SK-N-DZ (cell line): Measurements from ENCODE around the gene CABP2.
A peak's percentile ranks its signal among the peaks of the same experiment; 100 is the strongest.

Experiments
- DNase-seq: peaks from one replicate; pipeline ENCODE4 v3.0.0-alpha.2; 2015; ENCODE audit warnings: low spot score

Gene CABP2

DNA sequence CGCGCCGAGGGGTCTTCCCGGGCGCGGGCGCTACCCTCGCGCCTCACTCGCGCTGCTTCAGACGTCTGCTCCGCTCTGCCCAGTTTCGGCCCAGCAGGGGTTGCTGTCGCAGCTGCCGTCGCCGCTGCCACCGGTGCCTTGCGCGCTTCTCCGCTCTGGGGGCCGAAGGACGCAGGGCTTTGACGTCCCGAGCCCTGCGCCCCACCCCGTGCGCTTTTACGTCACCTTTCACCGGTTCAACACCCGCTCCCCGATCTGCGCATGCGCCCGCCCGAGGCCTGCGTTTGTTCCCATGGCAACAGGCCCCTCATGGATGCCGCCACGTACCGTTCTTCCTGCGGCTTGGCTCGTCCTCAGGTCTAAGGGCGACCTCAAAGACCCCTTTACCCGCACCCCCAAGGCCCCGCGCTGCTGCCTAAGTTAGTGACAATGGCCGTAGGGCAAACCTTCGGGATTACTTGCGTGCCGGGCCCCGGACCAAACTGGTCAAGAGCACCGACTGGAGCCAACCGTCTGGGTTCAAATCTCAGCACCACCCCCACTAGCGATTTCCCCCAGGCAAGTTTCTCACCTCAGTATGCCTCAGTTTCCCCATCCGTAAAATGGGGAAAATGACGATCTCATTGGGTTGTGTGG is 14.6 kb downstream of the CABP2 start:
- DNase-seq, result peak; percentile 97

DNA sequence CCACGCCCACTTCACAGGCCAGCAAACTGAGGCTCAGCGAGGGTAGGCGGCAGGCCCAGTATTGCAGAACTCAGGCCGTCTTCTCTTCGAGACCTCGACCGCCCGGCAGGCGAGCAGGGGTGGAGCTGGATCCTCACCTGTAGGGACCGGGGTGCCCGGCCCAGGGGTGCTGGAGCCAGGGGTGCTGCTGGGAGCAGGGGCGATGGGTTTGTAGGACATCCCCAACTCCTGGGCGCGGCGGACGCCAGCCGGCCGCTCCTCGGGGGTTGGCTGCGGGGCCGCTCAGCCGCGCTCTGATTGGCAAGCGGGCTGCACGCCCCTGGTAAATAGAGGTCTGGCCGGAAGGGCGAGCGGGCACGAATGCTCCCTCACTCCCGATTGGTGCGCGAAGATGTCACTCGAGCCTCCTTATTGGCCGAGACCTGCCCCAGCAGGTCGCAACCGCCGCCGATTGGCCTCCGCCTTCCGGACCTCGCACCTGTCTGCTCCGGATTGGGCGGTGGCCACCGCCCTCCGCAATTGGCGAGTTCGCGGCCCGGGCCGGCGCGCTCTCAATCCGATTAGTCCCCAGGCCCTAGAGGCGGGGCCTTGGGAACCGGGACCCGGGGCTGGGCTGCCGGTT is 15.3 kb downstream of the CABP2 start, which contains the start of gene CDK2AP2:
Gene CDK2AP2 (minus strand): TSS at position 299 of the 622 bp plus-strand sequence. CDS start 80 bp downstream, at position 219.
- DNase-seq, result peak; percentile 99

DNA sequence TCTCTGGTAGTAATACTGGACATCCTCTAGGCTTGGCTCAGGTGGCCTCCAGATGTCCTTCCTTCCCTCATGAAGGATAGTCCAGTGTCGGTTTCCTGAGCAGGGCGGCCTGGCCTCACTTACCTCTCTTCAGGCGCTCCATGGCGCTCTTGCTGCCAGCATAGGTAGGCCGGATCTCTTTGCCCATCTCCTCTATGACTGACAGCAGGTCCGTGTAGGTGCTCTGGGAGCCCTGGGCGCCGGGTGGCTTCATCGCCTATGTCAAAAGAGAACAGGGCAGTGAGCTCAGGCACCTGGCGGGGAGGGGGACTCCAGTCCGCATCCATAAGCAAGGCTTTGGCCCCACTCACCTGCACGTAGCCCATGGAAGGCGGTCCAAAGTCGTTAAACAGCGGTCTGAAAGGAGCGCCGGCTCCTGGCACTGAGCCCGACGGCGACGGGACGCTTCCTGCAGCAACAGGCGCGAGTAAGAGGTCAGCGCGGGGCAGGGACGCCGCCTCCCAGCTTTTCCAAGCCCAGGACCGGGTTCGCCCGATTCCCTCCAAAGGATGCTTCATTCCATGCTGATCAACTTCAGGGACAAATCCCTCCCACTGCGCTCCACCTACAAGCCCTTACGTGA is 15.9 kb downstream of the CABP2 start:
- no peak for DNase-seq

DNA sequence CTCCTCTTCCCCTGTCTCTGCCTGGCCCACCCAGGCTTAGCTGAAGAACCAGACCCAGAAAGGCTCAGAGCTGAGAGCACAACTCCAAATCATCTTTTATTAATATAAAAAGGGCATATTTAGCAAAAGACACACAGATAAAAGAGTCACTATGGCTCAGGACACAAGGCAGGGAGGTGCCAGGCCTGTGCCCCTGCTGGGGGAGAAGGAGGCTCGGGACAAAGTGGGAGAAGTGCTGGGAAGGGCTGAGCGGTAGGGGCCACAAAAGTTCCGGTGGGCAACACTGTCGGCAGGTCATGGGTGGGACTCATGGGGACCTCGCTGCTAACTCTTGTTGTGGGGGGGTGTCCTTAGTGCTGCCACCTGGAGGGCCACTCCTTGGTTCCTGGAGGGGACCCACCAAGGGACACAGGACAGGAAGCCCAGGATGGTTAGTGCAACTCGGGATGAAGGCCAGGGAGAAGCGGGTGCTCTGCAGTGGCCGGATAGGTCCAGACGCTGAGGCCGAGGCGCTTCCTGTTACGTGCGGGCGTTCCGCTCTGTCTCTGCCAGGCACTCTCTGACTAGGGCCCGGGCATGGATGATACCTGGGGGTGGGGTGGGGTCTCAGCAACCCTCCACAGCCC is 16.7 kb downstream of the CABP2 start:
- DNase-seq, result no peak

DNA sequence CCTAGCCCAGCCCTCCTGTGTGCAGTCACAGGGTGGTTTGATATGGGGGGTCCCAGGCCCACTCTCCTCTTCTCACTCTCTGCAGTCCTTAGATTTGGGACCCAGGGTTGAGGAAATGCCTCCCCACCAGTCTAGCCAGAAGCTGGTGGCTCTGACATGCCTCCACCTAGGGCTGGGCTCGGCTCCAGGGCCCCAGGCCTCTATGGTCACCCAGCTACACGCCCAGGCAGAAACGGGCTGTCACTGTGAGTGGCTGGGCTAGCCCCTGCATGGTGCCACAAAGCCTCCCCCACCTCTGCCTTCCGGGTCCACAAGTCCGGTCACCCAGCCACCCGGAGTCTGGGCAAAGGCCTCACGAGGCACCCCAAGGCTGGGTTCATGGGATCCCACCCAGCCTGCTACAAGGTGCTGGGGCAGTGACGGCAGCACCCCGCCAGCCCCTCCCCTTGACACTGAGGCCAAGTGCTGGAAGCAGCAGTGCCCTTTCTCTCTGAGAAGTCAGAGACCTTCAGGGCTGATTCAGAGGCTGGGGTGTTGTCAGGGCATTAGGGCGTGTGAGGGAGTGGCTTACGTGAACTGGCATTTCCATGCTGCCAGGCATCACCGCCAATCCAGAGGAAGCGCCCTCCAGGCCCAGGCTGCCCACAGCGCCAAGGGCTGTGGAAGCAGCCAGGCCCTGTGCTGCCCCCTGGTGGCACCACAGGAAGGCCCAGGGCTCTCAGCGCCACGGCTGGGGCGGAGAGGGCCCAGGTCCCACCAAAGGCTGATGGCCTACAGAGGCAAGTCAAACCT is 17.4 kb downstream of the CABP2 start:
- peak; percentile 79 for DNase-seq

DNA sequence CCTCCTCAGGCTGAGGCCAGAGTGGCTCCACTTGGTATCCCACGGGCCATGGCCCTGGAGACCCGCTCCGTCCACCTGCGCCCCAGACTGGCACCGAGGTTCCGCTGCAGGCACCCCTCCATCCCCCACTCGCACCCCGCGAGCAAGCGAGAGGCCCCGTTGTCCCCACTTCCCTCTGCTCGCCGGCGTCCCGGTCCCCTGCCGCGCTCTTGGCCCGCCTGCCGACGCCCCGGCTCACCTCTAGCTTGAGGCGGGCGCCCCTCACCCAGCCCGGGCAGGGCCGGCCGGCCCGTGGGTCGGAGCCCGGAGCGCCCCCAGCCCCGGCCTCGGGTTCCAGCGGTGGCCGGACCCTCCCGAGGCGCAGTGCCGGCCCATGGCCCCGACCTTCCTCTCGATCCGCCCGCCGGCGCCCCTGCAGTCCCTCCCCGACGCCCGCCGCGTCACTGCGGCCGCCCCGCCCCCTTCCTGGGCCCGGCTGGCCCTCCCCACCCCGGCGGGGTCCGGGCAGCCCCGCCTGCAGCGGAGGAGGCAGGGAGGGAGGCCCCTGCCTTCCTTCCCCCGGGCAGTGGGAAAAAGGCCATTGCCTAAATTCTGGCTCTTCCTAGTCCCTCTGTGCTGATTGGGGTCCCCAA is 18.2 kb downstream of the CABP2 start, which contains the start of gene PITPNM1:
Gene PITPNM1 (minus strand): TSS at position 414 of the 632 bp plus-strand sequence. CDS start 1,183 bp downstream, outside the sequence.
- DNase-seq, result peak; percentile 48

DNA sequence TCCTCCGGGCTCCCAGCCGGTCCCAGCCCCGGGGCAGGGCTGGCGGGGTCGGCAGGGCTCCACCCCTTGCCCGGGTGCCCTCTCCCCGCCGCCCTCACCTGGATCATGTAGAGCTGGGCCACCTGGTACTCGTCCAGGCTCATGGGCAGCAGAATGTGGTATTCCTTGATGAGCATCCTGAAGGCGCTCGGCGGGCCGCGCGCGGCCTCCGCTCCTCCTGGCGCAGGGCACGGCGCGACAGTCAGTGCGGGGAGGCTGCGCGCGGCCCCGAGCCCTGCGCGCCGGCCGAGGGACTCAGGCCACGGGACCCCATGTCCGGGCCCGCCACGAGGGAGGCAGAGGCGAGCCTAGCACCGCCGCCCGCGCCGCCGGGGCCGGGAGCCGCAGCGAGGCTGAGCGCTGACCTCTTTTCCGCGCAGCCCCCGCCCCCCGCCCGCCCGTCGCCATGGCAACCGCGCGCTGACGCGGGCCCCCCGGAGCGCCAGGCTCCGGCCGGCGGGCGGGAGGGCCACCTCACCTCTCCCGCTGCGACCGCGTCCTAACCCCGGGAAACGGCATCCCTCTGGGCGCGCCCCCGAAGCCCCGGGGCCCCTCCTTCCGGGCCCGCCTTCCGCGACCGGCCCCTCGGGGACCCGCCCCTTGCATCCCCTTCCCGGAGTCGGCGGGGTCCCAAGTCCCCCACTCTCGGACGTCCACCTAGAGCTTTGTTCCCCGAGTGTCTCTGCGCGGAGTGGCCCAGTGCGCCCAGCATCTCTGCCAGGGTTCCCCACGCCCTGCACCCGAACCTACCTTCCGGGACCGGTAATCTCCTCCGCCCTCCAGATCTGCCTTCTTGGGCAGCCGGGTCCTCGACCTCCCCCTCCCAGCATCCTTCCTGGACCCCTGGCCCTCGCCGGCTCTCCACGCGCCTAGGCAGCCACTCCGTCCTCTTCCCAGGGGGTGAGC is 19.0 kb downstream of the CABP2 start:
- DNase-seq, result peak; percentile 36

DNA sequence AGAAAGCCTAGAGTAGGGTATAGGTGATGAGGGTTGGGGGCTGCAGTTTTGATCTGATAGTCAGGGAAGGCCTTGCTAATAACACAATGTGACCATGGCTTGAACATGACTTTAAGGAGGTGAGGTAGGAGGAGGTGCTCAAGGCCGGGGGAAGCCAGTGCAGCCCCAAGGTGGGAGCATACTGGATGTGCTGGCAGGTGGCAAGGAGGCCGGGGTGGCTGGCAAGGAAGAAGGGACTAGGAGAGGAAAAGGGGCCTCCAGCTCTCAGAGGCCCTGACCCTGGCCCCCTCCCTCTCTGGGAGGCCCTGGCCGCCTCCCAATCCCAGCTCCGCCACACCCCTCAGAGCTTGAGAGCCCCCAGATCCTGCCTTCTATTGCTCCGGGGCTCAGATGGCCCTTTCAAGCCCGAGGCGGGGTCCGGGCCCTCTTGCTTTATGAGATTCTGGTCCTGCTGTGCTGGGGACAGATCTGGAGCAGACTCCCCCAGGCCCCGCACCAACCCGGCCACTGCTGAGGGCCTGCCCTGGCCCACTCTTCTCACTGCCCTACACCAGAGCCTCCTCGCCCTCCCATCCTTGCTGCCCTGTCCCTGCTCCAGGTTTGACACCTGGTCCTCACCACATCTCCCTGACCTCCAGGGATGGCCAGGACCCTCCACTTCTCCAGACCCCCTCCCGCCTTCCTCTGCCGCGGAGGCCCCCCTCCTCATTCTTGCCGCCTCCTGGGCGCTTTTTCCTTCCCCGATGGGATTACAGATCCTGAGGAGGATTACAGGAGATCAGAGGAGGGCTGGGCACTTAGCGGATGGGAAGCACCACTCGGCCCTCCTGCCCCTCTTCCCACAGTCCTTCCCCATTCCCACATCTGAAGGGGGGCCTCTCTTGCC is 19.9 kb downstream of the CABP2 start:
- DNase-seq, result no peak

DNA sequence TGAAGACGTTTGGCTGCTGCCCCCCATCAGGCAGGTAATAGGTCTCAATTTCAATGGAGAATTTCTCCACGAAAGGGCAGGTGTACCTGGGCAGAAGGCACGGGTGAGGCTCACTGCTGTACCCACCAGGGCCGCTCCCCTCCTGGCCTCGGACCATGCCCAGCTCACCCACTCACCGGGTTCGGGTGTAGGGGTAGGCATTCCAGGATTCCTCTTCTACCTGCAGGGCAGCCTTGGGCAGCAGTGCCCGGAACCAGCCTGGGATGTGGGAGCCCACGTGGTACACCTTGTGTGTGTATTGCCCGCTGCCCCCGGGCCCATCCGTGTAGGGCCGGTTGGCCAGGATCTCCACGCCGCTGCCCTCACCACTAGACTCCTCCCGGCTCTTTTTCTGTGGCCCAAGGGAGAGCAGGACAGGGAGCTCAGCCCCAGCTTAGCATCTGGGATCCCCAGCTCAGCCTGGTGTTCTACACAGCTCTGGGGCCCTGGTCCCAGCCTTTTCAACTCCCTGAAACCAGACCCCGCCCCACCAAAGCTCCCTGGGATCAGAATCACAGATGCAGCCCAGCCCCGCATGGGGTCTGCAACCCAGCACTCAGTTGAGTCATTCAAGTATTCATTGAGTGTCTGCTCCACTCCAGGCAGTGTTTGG is 20.8 kb downstream of the CABP2 start:
- no peak for DNase-seq

DNA sequence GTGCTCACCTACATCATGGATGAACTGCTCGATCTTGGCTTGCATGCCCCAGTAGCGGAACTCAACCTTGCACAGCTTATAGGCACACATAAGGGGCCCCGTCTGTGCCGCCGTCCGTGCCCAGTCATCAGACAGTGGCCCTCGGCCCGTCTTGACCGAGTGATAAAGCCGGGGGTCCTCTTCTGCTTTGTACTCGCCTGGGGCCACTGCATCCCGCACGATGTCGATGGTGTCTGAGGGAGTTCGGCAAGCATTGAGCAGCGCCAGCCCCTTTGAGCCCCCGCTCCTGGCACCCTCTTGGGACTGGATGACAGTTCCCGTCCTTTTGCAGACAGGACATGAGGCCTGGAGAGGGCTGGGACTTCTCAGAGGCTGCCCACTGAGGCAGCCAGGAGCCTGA is 21.4 kb downstream of the CABP2 start:
- DNase-seq, result no peak

DNA sequence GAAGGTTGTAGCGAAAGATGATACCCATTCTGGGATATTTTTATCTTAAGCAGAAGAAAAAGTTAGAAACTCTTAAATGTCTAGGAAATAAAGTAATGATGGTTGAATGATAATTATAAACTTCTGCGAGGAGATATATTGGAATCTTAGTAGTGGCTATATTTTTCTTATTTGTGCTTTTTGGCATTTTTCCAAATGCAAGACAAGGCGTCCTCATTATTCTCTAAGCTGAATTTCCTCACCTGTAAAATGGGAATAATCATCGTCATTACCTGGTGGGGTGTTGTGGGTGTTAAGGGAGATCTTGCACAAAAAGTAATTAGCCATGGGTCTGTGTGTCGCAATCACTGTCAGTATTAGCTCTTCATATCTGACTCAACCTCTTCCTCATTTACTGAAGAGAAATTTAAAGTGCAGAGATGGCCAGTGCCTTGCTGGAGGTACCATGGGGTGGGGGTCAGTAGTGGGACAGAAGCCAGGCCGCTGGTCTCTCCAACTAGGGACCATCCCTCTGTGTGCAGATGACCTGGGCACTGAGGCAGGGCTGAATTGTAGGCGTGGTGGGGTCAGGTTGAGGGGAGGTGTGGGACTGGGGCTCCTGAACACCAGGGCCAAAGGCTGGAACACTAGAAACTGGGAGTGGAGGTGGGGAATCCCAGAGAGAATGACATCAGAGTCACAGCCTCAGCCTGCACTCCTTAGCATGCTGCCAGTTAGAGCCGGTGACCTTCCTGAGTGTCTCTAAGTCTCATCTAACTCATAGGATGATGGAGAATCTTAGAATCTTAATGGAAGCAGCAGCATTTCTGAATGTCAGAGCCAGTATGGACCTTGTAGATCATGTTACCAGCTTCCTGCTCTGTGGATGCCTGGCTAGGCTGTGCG is 22.2 kb downstream of the CABP2 start:
- no peak for DNase-seq

DNA sequence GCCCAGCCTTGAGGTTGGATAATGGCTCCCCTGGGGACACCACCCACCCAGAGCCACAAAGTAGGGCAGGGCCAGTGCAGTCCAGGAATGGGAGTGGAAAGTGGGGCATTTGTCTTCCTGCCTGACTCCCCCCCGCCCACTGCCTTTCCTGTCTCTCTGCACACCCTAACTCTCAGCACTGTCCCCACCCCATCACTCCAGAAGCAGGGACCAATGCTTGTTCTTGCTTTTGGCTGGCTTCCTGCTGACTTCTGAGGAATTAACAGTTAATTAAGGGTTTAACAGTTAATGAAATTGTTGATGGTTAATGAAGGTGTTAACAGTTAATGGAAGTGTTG is 22.8 kb downstream of the CABP2 start:
- no peak for DNase-seq

DNA sequence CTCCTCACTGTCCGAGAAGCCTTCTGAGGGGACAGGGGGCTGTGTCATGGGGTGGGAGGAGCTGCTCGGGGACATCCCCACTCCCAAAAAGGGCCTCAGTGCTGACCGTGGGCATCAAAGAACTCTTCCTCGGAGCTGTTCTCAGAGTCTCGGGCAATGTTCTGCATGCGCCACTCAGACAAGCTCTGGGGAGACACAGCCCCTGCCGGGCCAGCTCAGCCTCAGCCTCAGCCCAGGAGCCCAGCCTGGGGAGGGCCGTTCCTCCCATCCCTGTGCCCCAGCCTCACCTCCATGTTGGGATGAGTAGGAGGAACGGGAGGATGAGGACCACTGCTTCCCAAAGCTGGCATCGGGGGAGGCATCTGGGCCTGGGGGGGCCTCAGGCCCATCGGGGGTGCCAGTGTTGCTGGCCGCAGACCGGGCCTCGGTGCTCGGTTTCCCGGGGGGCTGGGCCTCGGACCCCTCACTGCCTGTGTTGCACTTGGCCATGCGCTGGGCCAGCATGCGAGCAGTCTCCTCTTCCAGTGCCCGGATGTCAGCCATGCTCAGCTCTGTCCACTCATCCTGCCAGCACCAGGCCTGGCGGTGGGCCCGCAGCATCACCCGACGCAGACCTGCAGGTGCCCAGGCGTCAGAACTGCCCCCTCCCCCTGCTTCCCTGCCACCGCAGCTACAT is 23.3 kb downstream of the CABP2 start:
- no peak for DNase-seq

DNA sequence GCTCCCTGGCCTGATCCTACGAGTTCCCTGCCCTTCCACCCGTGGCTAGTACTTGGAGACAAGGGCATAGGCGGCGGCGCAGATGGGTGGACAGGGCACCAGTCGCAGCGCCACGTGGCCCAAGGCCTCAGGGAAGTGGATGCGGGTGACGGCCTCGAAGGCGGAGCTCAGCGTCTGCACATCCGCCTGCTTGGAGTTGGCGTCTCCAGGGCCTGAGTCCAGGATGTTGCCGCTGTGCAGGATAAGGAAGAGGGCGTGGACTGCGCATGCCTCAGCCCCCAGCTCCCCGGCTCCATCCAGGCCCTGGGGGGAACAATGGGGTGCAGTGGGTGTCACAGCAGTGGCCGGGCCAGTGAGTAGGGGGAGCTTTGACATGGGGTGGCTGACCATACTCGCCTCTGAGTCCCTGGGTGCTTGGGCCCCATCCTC is 24.7 kb downstream of the CABP2 start:
- no peak for DNase-seq

DNA sequence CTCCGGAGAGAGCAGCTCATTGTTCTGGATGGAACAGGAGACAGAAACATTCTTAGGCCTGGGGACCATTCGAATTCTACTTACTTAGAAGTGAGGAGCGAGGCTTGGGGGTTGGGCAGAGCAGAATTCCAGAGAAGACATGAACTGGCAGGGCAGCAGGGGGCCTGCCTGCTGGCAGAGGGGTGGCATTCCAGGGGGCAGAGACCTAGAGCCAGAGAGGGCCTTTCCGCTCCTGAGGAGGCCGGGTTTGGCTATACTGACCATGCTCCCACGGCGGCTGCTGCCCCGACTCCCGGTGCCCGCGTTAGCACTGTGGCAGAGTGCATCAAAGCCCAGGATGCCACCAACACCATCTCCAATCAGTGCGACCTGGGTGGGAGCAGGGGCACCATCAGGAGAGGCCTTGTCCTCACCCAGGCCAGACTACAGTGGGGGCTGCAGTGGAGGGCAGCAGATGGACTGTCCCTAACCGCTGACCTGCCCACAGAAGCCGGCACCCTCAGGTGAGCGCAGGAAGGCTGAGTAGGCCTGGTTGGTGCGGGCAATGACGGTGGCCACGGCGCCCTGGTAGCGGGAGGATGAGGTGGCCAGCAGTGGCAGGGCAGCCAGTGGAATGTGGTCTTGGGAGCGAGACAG is 25.5 kb downstream of the CABP2 start:
- no peak for DNase-seq

DNA sequence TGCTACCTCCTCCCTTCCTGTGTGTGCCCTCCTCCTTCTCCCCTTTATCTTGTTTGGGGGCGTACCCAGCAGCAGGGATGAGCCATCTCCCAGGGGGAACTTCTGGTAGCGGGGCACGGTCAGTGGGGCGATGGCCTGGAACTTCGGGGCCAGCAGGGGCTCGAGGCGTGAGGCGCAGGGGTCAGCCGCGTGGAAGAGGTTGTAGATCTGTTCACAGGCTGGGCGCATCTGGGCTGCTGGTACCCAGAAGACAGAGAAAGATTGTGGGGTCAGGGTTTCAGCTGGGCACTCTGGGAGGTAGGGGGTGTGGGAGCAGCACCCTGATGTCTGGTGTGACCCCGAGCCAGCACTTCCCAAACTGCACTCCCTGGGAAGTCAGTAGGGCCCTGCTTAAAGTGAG is 27.1 kb downstream of the CABP2 start:
- DNase-seq, result no peak
